ENCODE measurements around the gene UBE2M.

Gene UBE2M

DNA sequence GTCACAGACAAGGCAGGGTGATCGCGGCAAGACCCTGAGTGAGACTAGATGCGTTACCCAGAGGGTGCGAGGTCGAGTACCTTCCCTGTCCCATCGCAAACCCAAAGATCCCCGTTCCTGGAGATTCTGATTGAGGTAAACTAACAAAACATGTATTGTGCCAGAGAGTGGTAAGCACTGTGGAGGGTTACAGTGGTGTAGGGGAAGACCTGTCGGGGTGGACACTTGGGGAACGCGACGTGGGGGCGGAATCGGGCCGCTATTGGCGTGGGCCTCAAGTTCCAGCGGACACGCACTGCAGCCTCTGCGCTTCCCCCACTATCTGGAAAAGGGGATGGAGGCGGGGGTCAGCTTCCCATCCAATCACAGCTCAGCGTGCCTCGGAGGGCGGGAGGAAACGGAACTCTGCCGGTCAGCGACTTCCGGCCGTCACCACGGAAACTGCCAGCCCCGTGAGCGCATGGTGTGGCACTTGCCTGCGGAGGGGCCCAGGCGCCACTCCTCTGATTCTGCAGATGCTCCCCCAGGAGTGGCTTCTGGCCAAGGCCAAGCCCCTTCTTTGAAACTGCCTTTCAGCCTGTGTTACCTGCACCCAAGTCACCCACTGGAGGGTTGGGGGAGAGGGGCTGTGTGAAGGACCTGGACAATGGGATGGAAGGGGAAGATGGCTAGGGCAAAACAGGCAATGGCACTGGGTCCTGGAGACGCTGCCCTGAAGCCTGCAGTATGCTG lies 1.0 kb upstream of the UBE2M start:
- Histone ChIP-seq H3K9me3 (ENCODE audit: control extremely low read depth in 1 of 5, control insufficient read depth in 4 of 5, insufficient read depth in 2 of 5, low read depth in 1 of 5, low read length in 4 of 5) (no peaks in the 10 kb centered on the region), H3K4me1 (ENCODE audit: control extremely low read depth in 1 of 4, control insufficient read depth in 4 of 4, insufficient read depth in 4 of 4, low read length in 3 of 4) (peaks cover 3 to 70% (median 62%) of the 10 kb centered on the region in 4 experiments), H3K4me3 (ENCODE audit: control insufficient read depth in 1 of 7, extremely low read depth in 1 of 7, insufficient read depth in 4 of 7, low read depth in 2 of 7, low read length in 6 of 7) (peak overlapping the region; percentile 57 to 94 (median 84)), H3K36me3 (ENCODE audit: control insufficient read depth in 4 of 4, insufficient read depth in 4 of 4, low read length in 3 of 4) (peaks cover 0 to 18% (median 8%) of the 10 kb centered on the region in 4 experiments), H3K27ac (ENCODE audit: insufficient read depth in 1 of 2, low read depth in 1 of 2, low read length in 2 of 2, poor library complexity in 1 of 2, severe bottlenecking in 2 of 2) (peak overlapping the region; percentile 91 to 97), H3K27me3 (replicated peaks in 2 of 5; ENCODE audit: control insufficient read depth in 4 of 5, insufficient read depth in 5 of 5, low read length in 4 of 5) (peaks cover 0 to 12% (median 0%) of the 10 kb centered on the region in 5 experiments)
- POLR2A ChIA-PET, result interaction anchor here (0.8 to 1.6 kb wide), 2 partner anchors 12 to 16 kb away, joined by 3 to 5 read pairs; no protein-coding TSS in a partner anchor
- DNase-seq, result peak; percentile 44 to 58 (median 56)
- CTCF ChIA-PET, result interaction anchor here (1.4 to 7.2 kb wide), 2 partner anchors 22 to 40 kb away, joined by 4 to 59 read pairs; partner anchors contain the start of gene ZBTB45
- WGBS (ENCODE audit: insufficient coverage), result 0% methylated on average over 26 of the region's 33 CpGs

DNA sequence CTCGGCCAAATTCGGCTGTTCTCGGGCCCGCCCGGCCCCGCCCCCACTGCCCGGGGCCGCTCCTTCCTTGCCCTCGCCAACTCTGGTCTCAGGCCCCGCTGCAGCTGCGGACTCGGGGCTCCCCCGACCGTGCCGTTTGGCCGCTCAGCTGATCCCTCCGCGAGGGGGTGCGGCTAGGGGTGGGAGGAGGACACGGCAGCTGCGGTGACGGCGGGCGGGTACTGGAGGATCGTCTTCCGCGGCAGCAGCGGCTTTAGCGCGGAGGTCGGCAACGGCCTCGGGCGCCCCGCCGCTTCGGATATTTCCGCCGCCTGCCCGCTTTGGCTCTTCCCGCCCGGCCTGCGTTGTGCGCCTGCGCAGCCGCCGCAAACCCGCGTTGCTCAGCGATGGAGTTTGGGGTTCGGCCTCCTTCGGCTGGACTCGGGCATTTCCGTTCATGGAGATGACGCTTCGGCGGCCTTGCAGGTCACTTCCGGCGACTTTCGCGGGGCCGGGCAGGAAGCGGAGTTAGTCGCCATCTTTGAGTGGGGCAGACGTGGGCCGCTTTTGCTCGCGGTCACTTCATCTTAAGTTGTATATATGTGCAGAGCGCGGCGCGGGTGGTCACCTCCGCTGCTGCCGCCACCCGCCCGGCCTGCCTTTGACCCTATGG lies 338 bp upstream of the UBE2M start:
- ChIA-PET CTCF (interaction anchor here (1.4 to 7.2 kb wide), 2 partner anchors 23 to 39 kb away, joined by 4 to 59 read pairs; partner anchors contain the start of gene ZBTB45), POLR2A (interaction anchor here (0.8 to 1.6 kb wide), 3 partner anchors 13 to 39 kb away, joined by 3 to 5 read pairs (median 5); partner anchors contain the start of gene ZBTB45)
- Histone ChIP-seq H3K4me3 (ENCODE audit: control insufficient read depth in 1 of 7, extremely low read depth in 1 of 7, insufficient read depth in 4 of 7, low read depth in 2 of 7, low read length in 6 of 7) (peak overlapping the region; percentile 57 to 94 (median 84)), H3K9me3 (ENCODE audit: control extremely low read depth in 1 of 5, control insufficient read depth in 4 of 5, insufficient read depth in 2 of 5, low read depth in 1 of 5, low read length in 4 of 5) (no peaks in the 10 kb centered on the region), H3K27me3 (replicated peaks in 2 of 5; ENCODE audit: control insufficient read depth in 4 of 5, insufficient read depth in 5 of 5, low read length in 4 of 5) (peaks cover 0 to 12% (median 0%) of the 10 kb centered on the region in 5 experiments), H3K36me3 (ENCODE audit: control insufficient read depth in 4 of 4, insufficient read depth in 4 of 4, low read length in 3 of 4) (peaks cover 0 to 18% (median 8%) of the 10 kb centered on the region in 4 experiments), H3K27ac (ENCODE audit: insufficient read depth in 1 of 2, low read depth in 1 of 2, low read length in 2 of 2, poor library complexity in 1 of 2, severe bottlenecking in 2 of 2) (peak overlapping the region; percentile 91 to 97), H3K4me1 (ENCODE audit: control extremely low read depth in 1 of 4, control insufficient read depth in 4 of 4, insufficient read depth in 4 of 4, low read length in 3 of 4) (peaks cover 5 to 76% (median 69%) of the 10 kb centered on the region in 4 experiments)
- under 1% methylated on average over 70 of the region's 76 CpGs for WGBS (ENCODE audit: insufficient coverage)
- peak; percentile 98 to 99 (median 99) for DNase-seq

DNA sequence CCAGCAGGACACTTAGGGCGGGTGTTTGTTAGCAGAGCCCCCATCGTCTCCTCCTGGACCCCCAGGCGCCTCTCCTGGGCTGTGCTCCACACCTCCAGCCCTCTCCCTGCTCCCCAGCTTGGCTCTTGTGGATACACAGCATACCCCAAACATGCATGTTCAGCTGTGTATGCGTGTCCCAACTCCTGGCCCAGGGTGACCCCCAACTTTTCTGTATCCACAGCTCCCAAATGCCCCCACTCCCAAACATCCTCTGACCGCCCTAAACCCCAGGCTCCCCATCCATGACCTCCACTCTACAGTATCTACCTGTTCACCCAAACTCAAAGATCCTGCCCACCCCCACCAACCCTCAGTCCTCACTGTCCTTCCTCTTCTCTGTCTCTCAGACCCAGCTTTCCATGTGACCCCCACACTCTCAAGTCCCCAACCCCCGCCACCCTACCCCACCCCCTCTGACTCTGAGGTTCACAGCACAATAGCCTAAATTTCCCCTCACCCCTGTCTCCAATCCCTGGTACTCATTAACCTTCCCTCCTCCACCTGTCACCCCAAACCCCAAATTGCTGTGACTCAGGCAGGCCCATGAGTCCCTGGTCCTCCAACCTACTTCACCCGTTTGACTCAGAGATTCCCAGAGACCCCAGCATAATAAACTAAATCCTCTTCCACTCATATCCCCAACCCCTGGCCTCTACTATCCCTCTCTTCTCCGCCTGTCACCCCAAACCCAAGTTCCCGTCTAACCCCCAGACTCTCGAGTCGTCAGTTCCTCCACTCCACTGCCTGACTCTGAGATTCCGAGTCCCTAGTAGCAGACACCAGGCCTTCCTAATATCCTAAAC lies 968 bp downstream of the UBE2M start:
- peaks cover 0 to 5% (median 0%) of the 10 kb centered on the region in 5 experiments for H3K27me3 ChIP-seq (replicated peaks in 2 of 5; ENCODE audit: control insufficient read depth in 4 of 5, insufficient read depth in 5 of 5, low read length in 4 of 5)
- POLR2A ChIA-PET, result interaction anchor here (0.6 to 1.6 kb wide), 3 partner anchors 18 to 178 kb away, joined by 3 to 5 read pairs (median 5); partner anchors contain the start of gene ZBTB45
- H3K27ac ChIP-seq (ENCODE audit: insufficient read depth in 1 of 2, low read depth in 1 of 2, low read length in 2 of 2, poor library complexity in 1 of 2, severe bottlenecking in 2 of 2), result peak overlapping the region; percentile 93 to 97
- H3K4me1 ChIP-seq (ENCODE audit: control extremely low read depth in 1 of 4, control insufficient read depth in 4 of 4, insufficient read depth in 4 of 4, low read length in 3 of 4), result peaks cover 5 to 66% (median 61%) of the 10 kb centered on the region in 4 experiments
- WGBS (ENCODE audit: insufficient coverage), result 25% methylated on average over 8 of the region's 12 CpGs
- DNase-seq, result no peak
- peak overlapping the region; percentile 57 to 94 (median 82) for H3K4me3 ChIP-seq (ENCODE audit: control insufficient read depth in 1 of 7, extremely low read depth in 1 of 7, insufficient read depth in 4 of 7, low read depth in 2 of 7, low read length in 6 of 7)
- CTCF ChIA-PET, result interaction anchor here (0.9 to 7.2 kb wide), 2 partner anchors 14 to 38 kb away, joined by 3 to 59 read pairs; partner anchors contain the start of gene ZBTB45
- H3K9me3 ChIP-seq (ENCODE audit: control extremely low read depth in 1 of 5, control insufficient read depth in 4 of 5, insufficient read depth in 2 of 5, low read depth in 1 of 5, low read length in 4 of 5), result no peaks in the 10 kb centered on the region
- H3K36me3 ChIP-seq (ENCODE audit: control insufficient read depth in 4 of 4, insufficient read depth in 4 of 4, low read length in 3 of 4), result peaks cover 2 to 23% (median 15%) of the 10 kb centered on the region in 4 experiments

- CTCF ChIA-PET, result interaction anchor here (0.9 to 7.2 kb wide), 2 partner anchors 15 to 37 kb away, joined by 3 to 59 read pairs; partner anchors contain the start of gene ZBTB45
- H3K9me3 ChIP-seq (ENCODE audit: control extremely low read depth in 1 of 5, control insufficient read depth in 4 of 5, insufficient read depth in 2 of 5, low read depth in 1 of 5, low read length in 4 of 5), result no peaks in the 10 kb centered on the region
- POLR2A ChIA-PET, result no interaction called here
- no peak for DNase-seq
- H3K27ac ChIP-seq (ENCODE audit: insufficient read depth in 1 of 2, low read depth in 1 of 2, low read length in 2 of 2, poor library complexity in 1 of 2, severe bottlenecking in 2 of 2), result peak overlapping the region; percentile 93 to 97
- WGBS (ENCODE audit: insufficient coverage), result 92% methylated on average over 2 of the region's 10 CpGs
- peak overlapping the region in 6 of 7 experiments; percentile 75 to 94 (median 82) for H3K4me3 ChIP-seq (ENCODE audit: control insufficient read depth in 1 of 7, extremely low read depth in 1 of 7, insufficient read depth in 4 of 7, low read depth in 2 of 7, low read length in 6 of 7)
- H3K4me1 ChIP-seq (ENCODE audit: control extremely low read depth in 1 of 4, control insufficient read depth in 4 of 4, insufficient read depth in 4 of 4, low read length in 3 of 4), result peaks cover 5 to 58% (median 54%) of the 10 kb centered on the region in 4 experiments
- H3K27me3 ChIP-seq (replicated peaks in 2 of 5; ENCODE audit: control insufficient read depth in 4 of 5, insufficient read depth in 5 of 5, low read length in 4 of 5), result no peaks in the 10 kb centered on the region
- peaks cover 2 to 30% (median 22%) of the 10 kb centered on the region in 4 experiments for H3K36me3 ChIP-seq (ENCODE audit: control insufficient read depth in 4 of 4, insufficient read depth in 4 of 4, low read length in 3 of 4)
These were observed 1.7 kb downstream of the UBE2M start for GRCh38 chr19:58556622-58557220.

GRCh38 chr19:58555920-58556621 lies 2.3 kb downstream of the UBE2M start:
- ChIA-PET CTCF (interaction anchor here (1.1 to 7.2 kb wide), 8 partner anchors 10 to 37 kb away, joined by 3 to 59 read pairs (median 10); partner anchors contain the start of genes TRIM28 and ZBTB45), POLR2A (interaction anchor here (2.6 kb wide), 1 partner anchor 36 kb away, joined by 24 read pairs; the partner anchor contains the start of gene ZBTB45)
- no peak for DNase-seq
- no peaks in the 10 kb centered on the region for H3K9me3 ChIP-seq (ENCODE audit: control extremely low read depth in 1 of 5, control insufficient read depth in 4 of 5, insufficient read depth in 2 of 5, low read depth in 1 of 5, low read length in 4 of 5)
- H3K4me1 ChIP-seq (ENCODE audit: control extremely low read depth in 1 of 4, control insufficient read depth in 4 of 4, insufficient read depth in 4 of 4, low read length in 3 of 4), result peaks cover 5 to 56% (median 52%) of the 10 kb centered on the region in 4 experiments
- no peaks in the 10 kb centered on the region for H3K27me3 ChIP-seq (replicated peaks in 2 of 5; ENCODE audit: control insufficient read depth in 4 of 5, insufficient read depth in 5 of 5, low read length in 4 of 5)
- 91% methylated on average over 8 of the region's 16 CpGs for WGBS (ENCODE audit: insufficient coverage)
- peak overlapping the region in 2 of 7 experiments; percentile 85 to 94 for H3K4me3 ChIP-seq (ENCODE audit: control insufficient read depth in 1 of 7, extremely low read depth in 1 of 7, insufficient read depth in 4 of 7, low read depth in 2 of 7, low read length in 6 of 7)
- peaks cover 2 to 36% (median 27%) of the 10 kb centered on the region in 4 experiments for H3K36me3 ChIP-seq (ENCODE audit: control insufficient read depth in 4 of 4, insufficient read depth in 4 of 4, low read length in 3 of 4)
- H3K27ac ChIP-seq (ENCODE audit: insufficient read depth in 1 of 2, low read depth in 1 of 2, low read length in 2 of 2, poor library complexity in 1 of 2, severe bottlenecking in 2 of 2), result peak overlapping the region; percentile 93 to 97

Data from common myeloid progenitor, CD34-positive (primary cell).